GM23248 (cell line): ENCODE data around the gene DENND2C. TPM values are rescaled to one million over a fixed set of nuclear protein-coding genes. Genes with fewer than 3 reads are reported as not detected.
A peak's percentile ranks its signal among the peaks of the same experiment; 100 is the strongest.

ENCODE experiments used
- DNase-seq: peaks from one replicate; pipeline ENCODE4 v3.0.0-alpha.2; 2015
- H2AFZ ChIP-seq: fragments of 200-600 bp; sonication (generic); 2 replicates; pipeline ENCODE4 v1.6.1; 2016; ENCODE audit warnings: antibody characterized with exemption
- H3F3A ChIP-seq: fragments of 200-600 bp; sonication (generic); 2 replicates; pipeline ENCODE4 v1.6.1; 2016; ENCODE audit warnings: mild to moderate bottlenecking, antibody characterized with exemption, mixed run types; ENCODE audit not compliant: insufficient read depth
- H3K27ac ChIP-seq: fragments of 200-600 bp; sonication (generic); 2 replicates; pipeline ENCODE4 v1.5.1; 2016; ENCODE audit warnings: mild to moderate bottlenecking
- H3K27me3 ChIP-seq: fragments of 200-600 bp; sonication (generic); replicated peaks from 2 replicates; pipeline ENCODE4 v1.6.1; 2016; ENCODE audit warnings: mild to moderate bottlenecking; ENCODE audit not compliant: insufficient read depth
- H3K36me3 ChIP-seq: fragments of 200-600 bp; sonication (generic); 2 replicates; pipeline ENCODE4 v1.6.1; 2016; ENCODE audit warnings: low read depth, mild to moderate bottlenecking
- H3K4me1 ChIP-seq: fragments of 200-600 bp; sonication (generic); 2 replicates; pipeline ENCODE4 v1.6.1; 2016; ENCODE audit warnings: mild to moderate bottlenecking; ENCODE audit not compliant: insufficient read depth
- H3K4me2 ChIP-seq: fragments of 200-600 bp; sonication (generic); one replicate; pipeline ENCODE4 v1.6.1; 2016; ENCODE audit warnings: mild to moderate bottlenecking; ENCODE audit not compliant: unreplicated experiment
- H3K4me3 ChIP-seq: fragments of 200-600 bp; sonication (generic); 2 replicates; pipeline ENCODE4 v1.5.1; 2016; ENCODE audit warnings: mild to moderate bottlenecking
- H3K79me2 ChIP-seq: fragments of 200-600 bp; sonication (generic); 2 replicates; pipeline ENCODE4 v1.6.1; 2016; ENCODE audit warnings: mild to moderate bottlenecking; ENCODE audit not compliant: insufficient read depth
- H3K9ac ChIP-seq: fragments of 200-600 bp; sonication (generic); 2 replicates; pipeline ENCODE4 v1.6.1; 2016; ENCODE audit warnings: mild to moderate bottlenecking
- H3K9me2 ChIP-seq: fragments of 200-600 bp; sonication (generic); 2 replicates; pipeline ENCODE4 v1.6.1; 2016; ENCODE audit warnings: mixed run types, mild to moderate bottlenecking, moderate library complexity; ENCODE audit not compliant: insufficient read depth
- H3K9me3 ChIP-seq: fragments of 200-600 bp; sonication (generic); one replicate; pipeline ENCODE4 v1.6.1; 2017; ENCODE audit warnings: low read depth
- H4K20me1 ChIP-seq: fragments of 200-600 bp; sonication (generic); 2 replicates; pipeline ENCODE4 v1.6.0; 2016; ENCODE audit not compliant: insufficient read depth
- EZH2 ChIP-seq: fragments of 200-600 bp; sonication (generic); IDR thresholded peaks from 2 replicates; pipeline ENCODE4 v1.6.1; 2018; ENCODE audit warnings: antibody characterized with exemption, mild to moderate bottlenecking; ENCODE audit not compliant: insufficient read depth, poor library complexity, severe bottlenecking
- EZH2phosphoT487 ChIP-seq: fragments of 200-600 bp; sonication (generic); IDR thresholded peaks from 2 replicates; pipeline ENCODE4 v1.6.1; 2018; ENCODE audit warnings: antibody characterized with exemption, moderate library complexity, mild to moderate bottlenecking, low read depth; ENCODE audit not compliant: insufficient read depth
- WGBS, 2 experiments: methylation state at CpG; one replicate each; pipeline ENCODE4 v1.1.6; 2015 to 2017; ENCODE audit warnings: low lambda C conversion rate in 2 of 2, low coverage in 1 of 2; ENCODE audit errors: missing lambda C conversion rate in 2 of 2; 5-methylcytosine and 5-hydroxymethylcytosine counted together
- in situ Hi-C: fragments of 300-500 bp; cut with MboI; formaldehyde crosslinking; loops from 2 replicates; pipeline ENCODE4 v1.15.0; 2020
- polyA plus RNA-seq: library from polyadenylated mRNA; unstranded; fragments of >200 nt; fragmentation: Nextera tagmentation; extraction: Ambion mirVana; gene quantifications from 2 replicates; pipeline ENCODE4 v1.2.1, GENCODE V29; 2016
- total RNA-seq: library from RNA; depleted of rRNA; stranded (reverse); fragments of >200 nt; shearing (Covaris generic); gene quantifications from 2 replicates; pipeline ENCODE4 v1.2.3, GENCODE V29; 2014

DENND2C gene
- total and polyA plus RNA-seq, 2 experiments from 2014 or later, result 2.8 to 5.9 TPM

DNA sequence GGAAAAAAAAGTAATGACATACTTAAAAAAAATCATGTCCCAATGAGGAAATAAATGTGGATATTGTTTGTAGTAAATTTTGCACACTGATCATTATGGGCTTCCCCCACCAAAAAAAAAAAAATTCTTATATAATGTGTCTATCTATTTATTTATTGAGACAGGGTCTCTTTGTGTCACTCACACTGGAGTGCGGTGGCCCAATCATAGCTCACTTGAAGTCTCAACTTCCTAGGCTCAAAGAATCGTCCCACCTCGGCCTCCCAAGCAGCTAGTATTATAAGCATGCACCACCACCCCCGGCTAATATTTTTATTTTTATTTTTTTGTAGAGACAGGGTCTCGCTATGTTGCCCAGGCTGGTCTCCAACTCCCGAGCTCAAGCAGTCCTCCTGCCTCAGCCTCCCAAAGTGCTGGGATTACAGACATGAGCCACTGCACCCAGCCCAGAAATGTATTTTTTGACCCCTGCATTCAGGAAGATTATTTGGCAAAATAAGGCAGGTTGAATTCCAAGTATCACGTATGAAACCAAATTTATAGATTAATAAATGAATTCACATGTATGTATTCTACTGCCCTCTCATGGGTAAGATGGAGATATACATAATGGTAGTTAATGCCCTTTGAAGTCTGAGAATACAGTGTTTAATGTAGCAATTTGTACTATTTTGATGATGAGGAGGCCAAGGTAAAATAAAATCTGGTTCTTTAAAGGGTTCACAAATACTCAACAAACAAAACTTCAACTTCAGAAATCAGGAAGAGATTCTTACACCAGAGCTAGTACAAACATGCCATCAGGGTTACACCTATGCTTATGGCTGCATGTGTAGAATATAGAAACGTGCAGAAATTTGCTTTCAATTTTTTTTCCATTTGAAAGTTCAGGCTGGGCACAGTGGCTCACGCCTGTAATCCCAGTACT, 1.4 kb upstream of the DENND2C start:
- TF ChIP-seq EZH2phosphoT487 (no peak), EZH2 (no peak)
- 50 to 51% methylated on average over 9 of the region's 9 CpGs for WGBS, 2 experiments
- in situ Hi-C loops, result no loop called here
- no peaks in the 10 kb centered on the region for H3K36me3 ChIP-seq
- H2AFZ ChIP-seq, result no peak overlapping the region
- H3K9me2 ChIP-seq, result no peaks in the 10 kb centered on the region
- no peaks in the 10 kb centered on the region for H3K27me3 ChIP-seq
- peak; percentile 61 for DNase-seq
- H3K4me1 ChIP-seq, result peaks cover 15% of the 10 kb centered on the region; the same call in 1 of the 2 replicates
- peak overlapping the region; percentile 49 for H3K4me2 ChIP-seq
- no peaks in the 10 kb centered on the region for H3K9me3 ChIP-seq
- peak overlapping the region; percentile 98 for H3K27ac ChIP-seq
- H3K9ac ChIP-seq, result peak overlapping the region; percentile 94
- H3K79me2 ChIP-seq, result peaks cover 23% of the 10 kb centered on the region
- peak overlapping the region; percentile 46 for H3K4me3 ChIP-seq
- peaks cover 14% of the 10 kb centered on the region; the same call in 1 of the 2 replicates for H3F3A ChIP-seq
- no peaks in the 10 kb centered on the region for H4K20me1 ChIP-seq

DNA sequence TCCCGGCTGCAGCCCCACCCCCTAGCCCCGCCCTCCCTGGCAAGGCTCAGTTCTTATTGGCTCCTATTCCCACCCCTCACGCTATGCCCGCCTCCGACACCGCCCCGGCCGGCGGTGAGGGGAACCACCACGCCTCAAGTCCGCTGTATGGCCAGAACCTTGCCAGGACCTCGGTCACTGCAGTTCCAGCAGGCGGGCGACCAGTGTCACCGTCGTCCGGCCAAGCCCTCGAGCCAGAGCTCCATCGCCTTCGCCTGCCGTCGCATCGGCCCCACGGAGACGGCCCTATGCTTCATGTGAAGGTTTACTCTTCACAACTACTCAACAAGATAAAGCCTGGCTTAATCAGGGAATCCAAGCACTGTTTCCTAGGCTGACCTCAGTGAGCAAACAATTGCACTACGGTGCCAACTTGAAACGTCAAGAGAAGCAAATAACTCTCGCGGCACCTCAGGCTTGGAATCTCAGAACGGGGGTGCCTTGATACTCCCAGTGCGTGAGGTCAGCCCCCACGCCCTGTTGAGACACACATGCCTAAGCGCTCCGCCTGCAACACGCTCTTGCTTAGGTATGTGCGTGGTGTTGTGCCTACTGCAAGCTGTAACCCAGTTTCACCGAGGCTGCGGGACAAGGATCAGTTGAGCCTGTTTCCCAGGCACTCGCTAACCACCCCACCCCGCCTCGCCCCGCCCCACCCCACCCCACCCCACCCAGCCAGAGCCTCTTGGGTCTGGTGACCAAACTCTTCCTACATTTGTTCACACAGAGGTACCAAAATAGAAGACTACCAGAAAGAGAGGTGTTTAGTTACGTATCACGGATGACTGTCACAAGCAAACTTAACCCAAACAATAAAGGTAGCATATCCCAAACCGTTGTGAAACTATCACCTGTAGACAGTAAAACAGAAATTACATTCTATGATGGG, 498 bp upstream of the DENND2C start:
- Histone ChIP-seq H3K27ac (peak overlapping the region; percentile 98), H3K9me2 (no peaks in the 10 kb centered on the region), H3K36me3 (no peaks in the 10 kb centered on the region), H4K20me1 (no peaks in the 10 kb centered on the region), H3K79me2 (peaks cover 32% of the 10 kb centered on the region), H3F3A (peaks cover 14% of the 10 kb centered on the region; the same call in 1 of the 2 replicates), H3K4me3 (peak overlapping the region; percentile 88), H3K4me2 (peak overlapping the region; percentile 98), H3K4me1 (peaks cover 15% of the 10 kb centered on the region; the same call in 1 of the 2 replicates), H2AFZ (peak overlapping the region; percentile 87), H3K9ac (peak overlapping the region; percentile 94), H3K9me3 (no peaks in the 10 kb centered on the region), H3K27me3 (no peaks in the 10 kb centered on the region)
- DNase-seq, result peak; percentile 99
- in situ Hi-C loops, result no loop called here
- WGBS, 2 experiments, result 4 to 6% methylated on average over 40 to 45 of the region's 45 CpGs
- TF ChIP-seq EZH2phosphoT487 (no peak), EZH2 (no peak)

DNA sequence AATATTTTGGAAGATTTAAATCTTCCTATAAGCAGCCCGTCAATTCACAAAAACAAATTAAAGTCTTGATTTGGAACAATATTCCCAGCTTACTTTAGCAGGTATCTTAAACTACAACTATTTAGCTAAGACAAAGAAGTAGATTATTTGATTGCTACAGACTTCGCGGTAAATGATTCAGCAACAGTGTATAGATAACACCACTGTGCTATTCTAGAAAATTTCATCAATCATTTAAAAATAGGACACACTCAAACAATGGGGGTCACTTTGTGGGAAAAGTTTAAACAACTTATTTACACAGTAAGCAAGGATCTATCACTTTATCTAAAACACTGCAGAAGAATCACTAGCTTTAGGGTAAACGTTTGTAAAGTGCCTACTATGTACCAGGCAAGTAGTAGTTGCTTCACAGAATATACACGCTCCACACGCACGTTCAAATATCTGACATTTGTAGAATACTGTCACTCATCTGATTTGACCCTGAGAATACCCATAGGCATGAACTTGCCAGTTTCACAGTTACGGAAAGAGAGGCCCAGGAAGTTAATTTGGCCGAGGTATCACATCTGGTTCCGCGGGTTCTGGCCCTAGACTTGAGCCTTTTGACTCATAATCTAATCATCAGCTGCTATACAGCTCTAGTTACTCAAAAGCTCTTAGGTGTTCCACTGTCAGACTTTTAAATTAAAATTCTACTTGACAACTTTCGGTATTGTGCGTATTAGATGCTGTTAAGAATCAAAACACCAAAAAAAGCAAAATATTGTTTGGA, 876 bp downstream of the DENND2C start:
- in situ Hi-C loops, result no loop called here
- peak overlapping the region; percentile 98 for H3K27ac ChIP-seq
- peaks cover 15% of the 10 kb centered on the region; the same call in 1 of the 2 replicates for H3K4me1 ChIP-seq
- peak overlapping the region; percentile 85 for H3K4me2 ChIP-seq
- peak overlapping the region; percentile 88 for H3K4me3 ChIP-seq
- H3K79me2 ChIP-seq, result peaks cover 39% of the 10 kb centered on the region
- H3K36me3 ChIP-seq, result no peaks in the 10 kb centered on the region
- H3F3A ChIP-seq, result peaks cover 14% of the 10 kb centered on the region; the same call in 1 of the 2 replicates
- H3K9ac ChIP-seq, result peak overlapping the region; percentile 94
- no peaks in the 10 kb centered on the region for H3K9me2 ChIP-seq
- no peaks in the 10 kb centered on the region for H4K20me1 ChIP-seq
- no peaks in the 10 kb centered on the region for H3K9me3 ChIP-seq
- peak overlapping the region; percentile 87 for H2AFZ ChIP-seq
- H3K27me3 ChIP-seq, result no peaks in the 10 kb centered on the region
- TF ChIP-seq EZH2 (no peak), EZH2phosphoT487 (no peak)
- WGBS, 2 experiments, result 36 to 40% methylated on average over 13 of the region's 13 CpGs
- peak; percentile 87 for DNase-seq
